Bronchial epithelial cell (primary cell): Measurements from ENCODE around the gene COMTD1. TPM values are rescaled to one million over a fixed set of nuclear protein-coding genes. Genes with fewer than 3 reads are reported as not detected.

Experiments
- DNase-seq: peaks from one replicate; pipeline ENCODE4 v3.0.0-alpha.2; 2010; ENCODE audit warnings: low read depth
- FAIRE-seq: peaks from 2 replicates; lab custom pipeline; 2011; peaks lifted over from hg19 to GRCh38; lab: Jason Lieb, UNC
- H3K27me3 ChIP-seq: 2 replicates; pipeline ENCODE4 v1.5.1; 2011; ENCODE audit warnings: low read length; ENCODE audit not compliant: control insufficient read depth, insufficient read depth
- H3K36me3 ChIP-seq: 2 replicates; pipeline ENCODE4 v1.5.1; 2011; ENCODE audit warnings: low read length; ENCODE audit not compliant: control insufficient read depth, insufficient read depth
- H3K4me3 ChIP-seq: 2 replicates; pipeline ENCODE4 v1.5.1; 2011; ENCODE audit warnings: mild to moderate bottlenecking, low read depth, low read length, control low read depth
- CTCF ChIP-seq: IDR thresholded peaks from 2 replicates; pipeline ENCODE4 v1.5.1; 2011; ENCODE audit warnings: mild to moderate bottlenecking, moderate library complexity, low read length, control low read depth, inconsistent platforms; ENCODE audit not compliant: insufficient read depth, severe bottlenecking
- total RNA-seq: library from RNA; depleted of rRNA; stranded (reverse); fragments of >200 nt; gene quantifications from 2 replicates; pipeline ENCODE4 v1.2.1, GENCODE V29; 2014

Gene COMTD1
- total RNA-seq, 1 donor from 2014 or later, result 11.8 TPM

- H3K4me3 ChIP-seq, result no peak overlapping the region
- no peaks in the 10 kb centered on the region for H3K36me3 ChIP-seq
- H3K27me3 ChIP-seq, result no peaks in the 10 kb centered on the region
- TF ChIP-seq CTCF, result no peak
- no peak for DNase-seq
- FAIRE-seq, result peak; percentile 50
Measured at GRCh38 chr10:75244487-75245353, 9.0 kb upstream of the COMTD1 start.

GRCh38 chr10:75243426-75243825 lies 7.7 kb upstream of the COMTD1 start:
- no peak for TF ChIP-seq CTCF
- Histone ChIP-seq H3K36me3 (no peaks in the 10 kb centered on the region), H3K27me3 (no peaks in the 10 kb centered on the region), H3K4me3 (no peak overlapping the region)
- FAIRE-seq (no peak), DNase-seq (no peak)

GRCh38 chr10:75240329-75241076 lies 4.7 kb upstream of the COMTD1 start:
- TF ChIP-seq CTCF, result no peak
- no peaks in the 10 kb centered on the region for H3K27me3 ChIP-seq
- no peaks in the 10 kb centered on the region for H3K36me3 ChIP-seq
- no peak overlapping the region for H3K4me3 ChIP-seq
- DNase-seq (no peak), FAIRE-seq (no peak)

- TF ChIP-seq CTCF, result no peak
- Histone ChIP-seq H3K27me3 (no peaks in the 10 kb centered on the region), H3K36me3 (no peaks in the 10 kb centered on the region), H3K4me3 (no peak overlapping the region)
- FAIRE-seq, result no peak
- DNase-seq, result no peak
Measured at GRCh38 chr10:75239096-75239790, 3.5 kb upstream of the COMTD1 start.

GRCh38 chr10:75238182-75239095 lies 2.7 kb upstream of the COMTD1 start:
- no peak overlapping the region for H3K4me3 ChIP-seq
- DNase-seq (no peak), FAIRE-seq (no peak)
- no peaks in the 10 kb centered on the region for H3K36me3 ChIP-seq
- no peaks in the 10 kb centered on the region for H3K27me3 ChIP-seq
- no peak for TF ChIP-seq CTCF
